ENCODE measurements around the gene ZNF597. TPM values are rescaled to one million over a fixed set of nuclear protein-coding genes. Genes with fewer than 3 reads are reported as not detected.

Gene ZNF597
- total RNA-seq, 2 donors from 2014 or later, result 1.4 to 2.3 TPM

DNA sequence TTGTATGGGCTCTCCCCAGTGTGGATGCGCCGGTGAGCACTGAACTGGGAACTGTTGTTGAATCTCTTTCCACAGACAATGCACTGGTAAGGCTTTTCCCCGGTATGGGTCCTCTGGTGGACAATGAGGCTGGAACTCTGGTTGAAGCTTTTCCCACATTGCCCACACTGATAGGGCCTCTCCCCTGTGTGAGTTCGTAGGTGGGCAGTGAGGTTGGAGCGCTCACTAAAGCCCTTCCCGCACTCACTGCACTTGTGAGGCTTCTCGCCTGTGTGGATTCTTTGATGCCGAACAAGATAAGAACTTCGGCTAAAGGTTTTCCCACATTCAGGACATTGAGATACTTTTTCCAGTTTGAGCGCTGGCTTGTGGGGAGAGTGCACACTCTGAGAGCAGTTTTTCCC, 60.3 kb downstream of the ZNF597 start:
- intact Hi-C loops (cut with DNase I), result no loop called here
- ATAC-seq (no peak), DNase-seq (no peak)

Small RNA genes within 50 kb of the gene (microRNA-seq; reads per million reads assigned to microRNA genes)
- 0 reads per million in 2 donors for gene MIR6126

Other genes with a start within 250 kb of the ZNF597 start
- gene ZNF200, start 208.3 kb downstream of the ZNF597 start, total RNA-seq, result 1 to 10 TPM; 5.7 to 8.8 TPM
- gene MEFV, start 186.9 kb downstream of the ZNF597 start, total RNA-seq, result 1 to 10 TPM; 1.8 to 1.9 TPM
- 10 to 100 TPM in 1 of 2 donors, 1 to 10 TPM in 1; 9.0 to 19.2 TPM for gene ZNF263, start 160.0 kb downstream of the ZNF597 start, total RNA-seq
- 1 to 10 TPM; 6.3 to 9.8 TPM for gene TIGD7, start 138.1 kb downstream of the ZNF597 start, total RNA-seq
- gene ZNF75A, start 138.0 kb downstream of the ZNF597 start, total RNA-seq, result 10 to 100 TPM; 16.4 to 23.0 TPM
- gene OR2C1, start 87.6 kb downstream of the ZNF597 start, total RNA-seq, result under 1 TPM in 1 of 2 donors, not detected in 1; 0.18 TPM
- 1 to 10 TPM; 7.1 to 9.4 TPM for gene ZSCAN32, start 42.5 kb downstream of the ZNF597 start, total RNA-seq
- 1 to 10 TPM; 8.6 TPM for gene ZNF174, start 42.3 kb downstream of the ZNF597 start, total RNA-seq
- gene NAA60, start 176 bp upstream of the ZNF597 start, total RNA-seq, result 10 to 100 TPM; 35.4 to 38.2 TPM
- not detected for gene C16orf90, start 52.0 kb upstream of the ZNF597 start, total RNA-seq
- gene CLUAP1, start 57.5 kb upstream of the ZNF597 start, total RNA-seq, result 10 to 100 TPM; 15.4 to 16.0 TPM
- gene NLRC3, start 133.9 kb upstream of the ZNF597 start, total RNA-seq, result 1 to 10 TPM in 1 of 2 donors, under 1 TPM in 1; 0.81 to 1.0 TPM
- 1 to 10 TPM; 2.5 to 2.8 TPM for gene SLX4, start 168.1 kb upstream of the ZNF597 start, total RNA-seq
- gene DNASE1, start 211.2 kb upstream of the ZNF597 start, total RNA-seq, result 1 to 10 TPM; 3.0 to 5.8 TPM